LHCN-M2 (cell line): Measurements from ENCODE around the gene NPR1. TPM values are rescaled to one million over a fixed set of nuclear protein-coding genes. Genes with fewer than 3 reads are reported as not detected.
"Not testable (repeated sequence)": the region's sequence is repeated elsewhere in the genome, so short reads cannot be mapped to it uniquely, and the experiment has no call there.

ENCODE experiments used
- DNase-seq: peaks from one replicate; pipeline ENCODE4 v3.0.0-alpha.2; 2012; ENCODE audit warnings: low read depth
- total RNA-seq: library from RNA; depleted of rRNA; stranded (reverse); fragments of >200 nt; gene quantifications from 2 replicates; pipeline ENCODE4 v1.2.3, GENCODE V29; 2014; rRNA removed

Gene NPR1
- total RNA-seq, 1 experiment from 2014 or later: not detected

GRCh38 chr1:153723687-153724086 is 45.2 kb downstream of the NPR1 start:
- DNase-seq: no peak

GRCh38 chr1:153724634-153725033 is 46.1 kb downstream of the NPR1 start:
- DNase-seq: not testable (repeated sequence)

GRCh38 chr1:153727463-153728304 is 49.2 kb downstream of the NPR1 start, which contains the start of gene INTS3:
INTS3 (plus strand) TSS chr1:153728050; CDS start chr1:153728635, 585 bp downstream.
- peak; percentile 100 for DNase-seq

GRCh38 chr1:153728305-153729066 is 50.0 kb downstream of the NPR1 start:
- peak; percentile 56 for DNase-seq

GRCh38 chr1:153730468-153730988 is 52.0 kb downstream of the NPR1 start:
- no peak for DNase-seq

- no peak for DNase-seq
Measured at GRCh38 chr1:153733970-153734369, 55.5 kb downstream of the NPR1 start.

- DNase-seq: no peak
Measured at GRCh38 chr1:153734396-153735089, 56.1 kb downstream of the NPR1 start.

GRCh38 chr1:153735090-153735420 is 56.6 kb downstream of the NPR1 start:
- DNase-seq: no peak

GRCh38 chr1:153741986-153742385 is 63.5 kb downstream of the NPR1 start:
- no peak for DNase-seq

- peak; percentile 40 for DNase-seq
Measured at GRCh38 chr1:153742411-153743142, 64.1 kb downstream of the NPR1 start.

Other genes starting within 250 kb of the NPR1 start
- not detected in 2 replicates for gene S100A7, start 218.0 kb upstream of the NPR1 start, total RNA-seq
- 982 and 1,031 TPM in 2 replicates for gene S100A6, start 142.7 kb upstream of the NPR1 start, total RNA-seq
- 1.3 TPM in 1 of 2 replicates, not detected in the other for gene S100A5, start 137.8 kb upstream of the NPR1 start, total RNA-seq
- 837 and 894 TPM in 2 replicates for gene S100A4, start 132.9 kb upstream of the NPR1 start, total RNA-seq
- 37.5 and 55.5 TPM in 2 replicates for gene S100A3, start 129.4 kb upstream of the NPR1 start, total RNA-seq
- 23.3 and 24.8 TPM in 2 replicates for gene S100A2, start 112.8 kb upstream of the NPR1 start, total RNA-seq
- gene S100A16, start 65.6 kb upstream of the NPR1 start, total RNA-seq: 655 and 705 TPM in 2 replicates
- gene S100A14, start 62.4 kb upstream of the NPR1 start, total RNA-seq: not detected in 2 replicates
- 177 and 277 TPM in 2 replicates for gene S100A13, start 51.2 kb upstream of the NPR1 start, total RNA-seq
- gene S100A1, start 50.3 kb upstream of the NPR1 start, total RNA-seq: 0.86 TPM in 1 of 2 replicates, not detected in the other
- gene CHTOP, start 44.6 kb upstream of the NPR1 start, total RNA-seq: 32.5 and 44.5 TPM in 2 replicates
- 65.8 and 73.7 TPM in 2 replicates for gene SNAPIN, start 20.0 kb upstream of the NPR1 start, total RNA-seq
- 295 and 319 TPM in 2 replicates for gene ILF2, start 7.7 kb upstream of the NPR1 start, total RNA-seq
- 30.2 and 34.7 TPM in 2 replicates for gene INTS3, start 49.4 kb downstream of the NPR1 start, total RNA-seq
- 0.38 and 0.98 TPM in 2 replicates for gene SLC27A3, start 96.7 kb downstream of the NPR1 start, total RNA-seq
- 3.7 and 5.1 TPM in 2 replicates for gene GATAD2B, start 244.3 kb downstream of the NPR1 start, total RNA-seq